ENCODE data around the gene SETBP1. TPM values are rescaled to one million over a fixed set of nuclear protein-coding genes. Genes with fewer than 3 reads are reported as not detected.

Gene SETBP1
- total and polyA plus RNA-seq, 2 of the 13 experiments (the other 11 are each of a cell fraction or from before 2014, with no cell fraction given): 0.18 to 0.65 TPM

GRCh38 chr18:44771956-44772917 is 91.5 kb downstream of the SETBP1 start:
- ChIA-PET CTCF (ENCODE audit: low intra/inter-chr PET ratio, low total read pairs) (no interaction called here), POLR2A (no interaction called here)
- intact Hi-C loops (cut with micrococcal nuclease; ENCODE audit: unreplicated experiment) (no loop called here), in situ Hi-C loops (cut with HindIII; ENCODE audit: extremely low pct_ligation_motif_present, low pct_unique_long_range_greater_than_20kb) (no loop called here)
- ATAC-seq: peak; percentile 98
- FAIRE-seq: peak; percentile 87
- Histone ChIP-seq H3K27me3 (ENCODE audit: control insufficient read depth in 1 of 2, insufficient read depth in 2 of 2, low read length in 2 of 2) (0 out of 5 replicates have a peak, but pooled peaks cover 0 to 6% of the 10 kb centered on the region in 2 experiments), H3K4me3 (replicated peaks in 1 of 3; ENCODE audit: insufficient read depth in 1 of 3, low read depth in 2 of 3, low read length in 3 of 3) (peak overlapping the region in 1 of 3 experiments; percentile 39; a peak in 2 of 6 replicates), H3K4me1 (ENCODE audit: insufficient read depth, low read length) (peaks cover 40% of the 10 kb centered on the region), H3K9me3 (ENCODE audit: low read length) (no peaks in the 10 kb centered on the region), H4K20me1 (ENCODE audit: insufficient read depth, low read length) (no peaks in the 10 kb centered on the region), H2AFZ (ENCODE audit: low read length) (no peak overlapping the region), H3K79me2 (ENCODE audit: insufficient read depth, low read length) (no peaks in the 10 kb centered on the region), H3K36me3 (replicated peaks in 1 of 2; ENCODE audit: control insufficient read depth in 1 of 2, insufficient read depth in 2 of 2, low read length in 2 of 2) (no peaks in the 10 kb centered on the region), H3K9ac (ENCODE audit: insufficient read depth, low read depth, low read length) (no peak overlapping the region), H3K27ac (ENCODE audit: extremely low read length, insufficient read depth, low read length) (peak overlapping the region; percentile 58), H3K4me2 (ENCODE audit: low read depth, low read length) (peak overlapping the region; percentile 61)
- WGBS (ENCODE audit: low lambda C conversion rate): 9% methylated on average over 13 of the region's 14 CpGs
- peak; percentile 85 for DNase-seq (ENCODE audit: low spot score)
- BruUV-seq (replicated peaks): no TSS peak
- TF ChIP-seq HNRNPUL1 (IDR thresholded peaks at IDR 0.05; ENCODE audit: low read depth, low read length): no peak
- no peak for TF ChIP-seq GLI4 (CRISPR knock-in tag; IDR thresholded peaks at IDR 0.05; ENCODE audit: borderline replicate concordance)
- no peak for TF ChIP-seq DBP (CRISPR knock-in tag; IDR thresholded peaks at IDR 0.05; ENCODE audit: not compliant biosample characterization)
- TF ChIP-seq ZNF747 (CRISPR knock-in tag; IDR thresholded peaks at IDR 0.05; ENCODE audit: borderline replicate concordance): no peak
- TF ChIP-seq ZNF143 (CRISPR knock-in tag; IDR thresholded peaks at IDR 0.05): no peak
- TF ChIP-seq SMAD3 (CRISPR knock-in tag; IDR thresholded peaks at IDR 0.05): no peak
- TF ChIP-seq KDM1A (CRISPR knock-in tag; IDR thresholded peaks at IDR 0.05): peak; percentile 90
- no peak for TF ChIP-seq SCMH1 (CRISPR knock-in tag; IDR thresholded peaks at IDR 0.05; ENCODE audit: borderline replicate concordance)
- no peak for TF ChIP-seq ISX (CRISPR knock-in tag; conservative IDR thresholded peaks at IDR 0.05)
- no peak for TF ChIP-seq PRPF4 (IDR thresholded peaks at IDR 0.05; ENCODE audit: low read depth, low read length, poor library complexity, severe bottlenecking)
- TF ChIP-seq ZNF280B (CRISPR knock-in tag; IDR thresholded peaks at IDR 0.05; ENCODE audit: borderline replicate concordance): no peak
- peak; percentile 30; the same call in 1 of the 2 replicates for TF ChIP-seq MIER3 (CRISPR knock-in tag; IDR thresholded peaks at IDR 0.05; ENCODE audit: borderline replicate concordance)
- no peak for TF ChIP-seq CREBL2 (CRISPR knock-in tag; IDR thresholded peaks at IDR 0.05; ENCODE audit: borderline replicate concordance)
- no peak for TF ChIP-seq KAT7 (CRISPR knock-in tag; IDR thresholded peaks at IDR 0.05; ENCODE audit: borderline replicate concordance)
- 0 out of 2 replicates have a peak, but pooled peaks have one; percentile 59 for TF ChIP-seq IRF2 (CRISPR knock-in tag; IDR thresholded peaks at IDR 0.05)
- no peak for TF ChIP-seq JUND (CRISPR knock-in tag; IDR thresholded peaks at IDR 0.05)
- no peak for TF ChIP-seq ZNF34 (CRISPR knock-in tag; IDR thresholded peaks at IDR 0.05; ENCODE audit: borderline replicate concordance)
- TF ChIP-seq FOSL2 (CRISPR knock-in tag; IDR thresholded peaks at IDR 0.05): no peak
- TF ChIP-seq BRD4 (CRISPR knock-in tag; IDR thresholded peaks at IDR 0.05): no peak
- no peak for TF ChIP-seq ZC3H4 (CRISPR knock-in tag; IDR thresholded peaks at IDR 0.05; ENCODE audit: borderline replicate concordance)
- TF ChIP-seq ZNF136 (CRISPR knock-in tag; IDR thresholded peaks at IDR 0.05; ENCODE audit: low read depth): no peak
- no peak for TF ChIP-seq SOX13 (IDR thresholded peaks at IDR 0.05)
- peak in 1 of 2 experiments; percentile 81; a peak in 2 of 4 replicates for TF ChIP-seq SOX13 (CRISPR knock-in tag; conservative IDR thresholded peaks at IDR 0.05 in 1 of 2, IDR thresholded peaks at IDR 0.05 in 1 of 2)
